ENCODE measurements around the gene SCYGR1. TPM values are rescaled to one million over a fixed set of nuclear protein-coding genes. Genes with fewer than 3 reads are reported as not detected.
"Not testable (repeated sequence)": the region's sequence is repeated elsewhere in the genome, so short reads cannot be mapped to it uniquely, and the experiment has no call there.

Gene SCYGR1, protein sequence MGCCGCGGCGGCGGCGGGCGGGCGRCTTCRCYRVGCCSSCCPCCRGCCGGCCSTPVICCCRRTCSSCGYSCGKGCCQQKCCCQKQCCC
- not detected for total RNA-seq

DNA sequence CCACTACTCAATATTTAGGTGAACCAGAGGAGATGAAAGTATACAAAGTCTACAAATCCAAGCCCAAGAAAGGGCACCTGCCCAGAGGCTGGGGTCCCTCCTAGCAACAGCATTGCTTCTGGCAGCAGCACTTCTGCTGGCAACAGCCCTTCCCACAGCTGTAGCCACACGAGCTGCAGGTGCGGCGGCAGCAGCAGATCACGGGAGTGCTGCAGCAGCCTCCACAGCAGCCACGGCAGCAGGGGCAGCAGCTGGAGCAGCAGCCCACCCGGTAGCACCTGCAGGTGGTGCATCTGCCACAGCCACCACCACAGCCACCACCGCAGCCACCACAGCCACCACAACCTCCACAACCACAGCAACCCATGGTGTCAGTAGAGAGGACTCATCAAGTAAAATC, at the start of gene SCYGR1:
Gene SCYGR1 (minus strand): TSS at position 367 of the 400 bp plus-strand sequence. CDS start 0 bp downstream, at position 367.
- DNase-seq (ENCODE audit: low read depth in 2 of 3, low spot score in 2 of 3): not testable (repeated sequence)

DNA sequence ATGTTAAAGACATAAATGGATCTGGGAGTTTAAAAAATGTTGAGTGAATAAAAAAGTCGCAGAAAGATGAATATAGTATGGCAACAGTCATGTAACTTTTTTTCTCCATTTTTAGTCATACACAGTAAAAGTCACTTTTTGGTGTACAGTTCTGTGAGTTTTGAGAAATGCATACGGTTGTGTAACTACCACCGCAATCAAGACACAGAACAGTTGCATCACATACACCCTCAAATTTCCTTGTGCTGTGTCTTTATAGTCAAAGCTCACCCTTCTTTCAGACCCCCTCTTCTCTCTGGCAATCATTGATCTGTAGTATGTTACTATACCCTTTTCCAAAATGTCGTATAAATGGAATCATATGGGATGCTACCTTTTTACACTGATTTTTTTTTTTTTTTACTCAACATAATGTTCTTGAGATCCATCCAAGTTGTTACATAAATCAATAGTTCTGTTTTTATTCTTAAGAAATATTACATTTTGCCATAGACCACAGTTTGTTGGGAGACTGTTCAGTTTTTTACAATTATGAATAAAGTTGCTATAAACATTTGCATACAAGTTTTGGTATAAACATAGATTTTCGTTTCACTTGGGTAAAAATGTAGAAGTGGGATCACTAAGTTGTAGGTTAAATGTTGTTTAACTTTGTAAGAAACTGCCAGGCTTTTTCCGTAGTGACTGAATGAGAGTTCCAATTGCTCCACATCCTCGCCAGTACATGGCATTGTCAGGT, 48.9 kb upstream of the SCYGR1 start:
- no peak for DNase-seq (ENCODE audit: low read depth in 2 of 3, low spot score in 2 of 3)

DNA sequence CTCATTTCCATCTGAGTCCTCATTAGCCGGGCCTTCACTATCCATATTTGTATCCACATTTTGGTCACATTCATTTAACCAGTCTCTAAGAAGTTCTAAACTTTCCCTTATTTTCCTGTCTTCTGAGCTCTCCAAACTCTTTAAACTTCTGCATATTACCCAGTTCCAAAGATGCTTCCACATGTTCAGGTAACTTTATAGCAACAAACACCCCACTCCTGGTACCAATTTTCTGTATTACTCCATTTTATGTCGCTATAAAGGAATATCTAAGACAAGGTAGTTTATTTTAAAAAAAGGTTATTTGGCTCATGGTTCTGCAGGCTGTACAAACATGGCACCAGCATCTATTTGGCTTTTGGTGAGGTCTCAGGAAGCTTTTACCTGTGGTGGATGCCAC, 45.4 kb upstream of the SCYGR1 start:
- no peak for DNase-seq (ENCODE audit: low read depth in 2 of 3, low spot score in 2 of 3)

DNA sequence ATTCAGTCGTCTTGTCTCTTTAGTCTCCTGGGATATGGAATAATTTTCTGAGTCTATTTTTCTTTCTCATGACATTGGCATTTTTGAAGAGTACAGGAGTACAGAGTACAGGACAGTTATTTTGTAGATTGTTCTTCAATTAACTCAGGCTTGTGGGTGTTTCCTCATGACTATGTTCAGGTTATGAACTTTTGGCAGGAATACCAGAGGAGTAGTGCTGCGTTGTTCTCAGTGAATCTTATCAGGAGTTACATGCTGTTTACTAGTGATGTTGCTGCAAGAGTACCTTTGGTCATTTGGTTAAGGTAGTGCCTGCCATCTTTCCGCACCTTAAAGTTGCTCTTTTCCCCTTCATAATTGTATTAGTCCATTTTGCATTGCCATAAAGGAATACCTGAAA, 42.9 kb upstream of the SCYGR1 start:
- DNase-seq (ENCODE audit: low read depth in 2 of 3, low spot score in 2 of 3): no peak

DNA sequence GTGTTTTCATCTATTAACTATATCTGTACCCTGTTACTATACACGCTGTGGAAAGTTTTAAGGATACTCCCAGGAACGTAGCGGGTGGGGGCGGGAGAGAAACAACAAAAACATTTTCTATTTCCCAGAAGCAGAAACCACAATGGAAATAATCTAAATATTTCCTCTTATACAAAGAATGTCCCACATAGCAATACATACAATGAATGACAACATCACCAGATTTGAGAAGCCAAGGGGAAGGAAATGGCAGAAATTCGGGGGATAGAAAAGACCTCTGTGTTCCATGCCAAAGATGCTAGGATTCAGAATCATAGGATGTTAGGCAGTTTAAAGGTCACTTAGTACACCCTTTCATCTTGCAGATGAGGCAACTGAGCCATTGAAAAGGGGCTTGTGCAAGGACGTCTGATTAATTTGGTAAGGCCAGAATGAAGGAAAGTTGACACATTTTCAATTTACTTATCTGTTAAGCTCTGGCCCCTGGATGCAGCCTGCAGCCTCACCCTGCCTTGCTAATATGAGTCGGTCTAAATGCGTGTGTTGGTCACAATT, 41.1 kb upstream of the SCYGR1 start:
- DNase-seq (ENCODE audit: low read depth in 2 of 3, low spot score in 2 of 3): no peak

DNA sequence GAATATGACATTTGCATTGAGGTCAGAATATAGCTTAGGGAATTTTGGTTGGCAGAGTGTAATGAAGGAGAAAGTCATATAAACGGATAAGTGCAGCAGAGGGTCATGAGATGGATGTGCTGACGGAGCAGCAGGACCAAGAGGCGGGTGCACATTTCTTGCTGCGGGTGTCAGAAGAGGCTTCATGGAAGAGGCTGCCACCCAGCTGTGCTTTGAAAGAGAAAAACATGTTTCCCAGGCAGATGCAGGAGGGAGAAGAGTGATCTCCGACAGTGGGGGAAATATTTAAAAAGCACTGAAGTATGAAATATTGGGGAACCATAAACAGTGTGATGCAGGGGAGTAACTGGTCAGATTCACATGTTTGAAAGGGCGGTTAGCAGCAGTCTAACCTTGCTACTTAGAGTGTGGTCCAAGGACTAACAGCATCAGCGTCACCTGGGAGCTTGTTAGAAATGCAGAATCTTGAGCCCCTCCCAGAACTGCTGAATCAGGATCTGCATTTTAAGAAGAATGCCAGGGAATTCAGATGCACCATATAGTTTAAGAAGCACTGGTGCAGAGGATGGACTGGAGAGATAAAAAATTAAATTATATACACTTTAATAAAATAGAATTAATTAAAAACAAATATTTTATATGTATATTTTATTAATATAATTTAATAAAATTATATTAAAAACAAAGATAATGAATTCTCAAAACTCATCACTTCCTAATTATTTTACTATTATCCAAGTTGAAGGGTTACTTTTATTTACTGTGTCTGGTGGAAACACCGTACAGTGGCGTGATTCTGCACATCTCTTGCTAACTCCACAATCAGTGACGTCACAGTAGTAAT, 36.1 kb upstream of the SCYGR1 start:
- no peak for DNase-seq (ENCODE audit: low read depth in 2 of 3, low spot score in 2 of 3)

DNA sequence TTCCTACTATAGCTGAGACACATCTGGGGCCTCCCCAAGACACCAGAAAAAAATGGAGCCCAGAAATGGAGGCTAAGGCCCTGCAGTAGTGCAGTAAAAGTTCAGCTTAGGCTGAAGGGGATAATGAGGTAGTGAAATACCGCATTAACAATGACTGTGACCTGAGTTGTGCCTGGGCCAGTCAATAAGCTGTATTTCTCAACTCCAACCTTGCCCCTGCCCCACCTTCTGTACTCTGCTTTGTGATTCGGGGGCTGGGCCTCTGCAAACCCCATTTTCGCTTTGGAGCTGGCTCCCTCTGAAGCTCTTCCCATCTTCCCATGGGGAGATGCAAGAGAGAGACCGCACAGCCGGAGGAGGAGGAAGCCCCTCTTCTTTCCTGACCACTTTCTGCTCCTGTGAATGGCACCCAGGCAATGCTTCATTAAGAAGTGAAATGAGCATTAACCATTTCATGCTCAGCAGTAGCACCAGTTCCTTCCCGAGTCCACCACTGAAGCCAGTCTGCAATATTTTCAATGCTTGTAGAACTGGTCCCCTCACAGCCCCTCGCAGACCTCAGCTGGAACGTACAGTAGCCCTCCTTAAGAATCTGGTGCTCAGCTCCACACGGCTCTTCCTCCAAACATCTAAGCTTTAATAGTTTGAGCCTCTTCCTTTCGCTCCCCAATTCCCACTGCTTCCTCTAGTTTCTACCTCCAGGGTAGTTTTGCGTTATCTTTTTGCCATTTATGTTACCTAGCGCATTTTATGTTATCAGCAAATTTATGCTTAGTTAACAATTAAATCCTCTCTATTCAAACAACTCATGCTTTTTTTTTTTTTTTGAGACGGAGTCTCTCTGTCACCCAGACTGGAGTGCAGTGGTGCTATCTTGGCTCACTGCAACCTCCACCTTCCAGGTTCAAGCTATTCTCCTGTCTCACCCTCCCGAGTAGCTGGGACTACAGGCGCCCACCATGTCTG, 32.6 kb upstream of the SCYGR1 start:
- DNase-seq (ENCODE audit: low read depth in 2 of 3, low spot score in 2 of 3): no peak

DNA sequence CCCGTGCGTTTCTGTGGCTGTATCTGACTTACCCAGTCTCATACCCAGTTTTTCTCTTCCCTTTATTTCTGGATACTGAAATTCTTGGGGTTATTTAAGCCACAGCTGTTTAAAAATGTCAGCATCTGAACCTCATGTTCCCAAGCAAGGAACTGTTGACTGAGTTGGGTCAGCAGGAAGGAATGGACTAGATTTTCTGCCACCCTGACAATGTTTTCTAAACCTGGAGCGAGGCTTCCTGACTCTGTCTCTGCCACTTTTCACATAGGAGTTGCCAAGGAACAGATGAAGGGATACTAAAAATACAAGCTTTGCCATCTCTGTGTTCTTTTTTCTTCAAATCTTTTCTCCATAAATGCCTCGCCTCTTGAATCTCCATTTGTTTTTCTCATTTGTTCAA, 29.0 kb upstream of the SCYGR1 start:
- DNase-seq (ENCODE audit: low read depth in 2 of 3, low spot score in 2 of 3): no peak

DNA sequence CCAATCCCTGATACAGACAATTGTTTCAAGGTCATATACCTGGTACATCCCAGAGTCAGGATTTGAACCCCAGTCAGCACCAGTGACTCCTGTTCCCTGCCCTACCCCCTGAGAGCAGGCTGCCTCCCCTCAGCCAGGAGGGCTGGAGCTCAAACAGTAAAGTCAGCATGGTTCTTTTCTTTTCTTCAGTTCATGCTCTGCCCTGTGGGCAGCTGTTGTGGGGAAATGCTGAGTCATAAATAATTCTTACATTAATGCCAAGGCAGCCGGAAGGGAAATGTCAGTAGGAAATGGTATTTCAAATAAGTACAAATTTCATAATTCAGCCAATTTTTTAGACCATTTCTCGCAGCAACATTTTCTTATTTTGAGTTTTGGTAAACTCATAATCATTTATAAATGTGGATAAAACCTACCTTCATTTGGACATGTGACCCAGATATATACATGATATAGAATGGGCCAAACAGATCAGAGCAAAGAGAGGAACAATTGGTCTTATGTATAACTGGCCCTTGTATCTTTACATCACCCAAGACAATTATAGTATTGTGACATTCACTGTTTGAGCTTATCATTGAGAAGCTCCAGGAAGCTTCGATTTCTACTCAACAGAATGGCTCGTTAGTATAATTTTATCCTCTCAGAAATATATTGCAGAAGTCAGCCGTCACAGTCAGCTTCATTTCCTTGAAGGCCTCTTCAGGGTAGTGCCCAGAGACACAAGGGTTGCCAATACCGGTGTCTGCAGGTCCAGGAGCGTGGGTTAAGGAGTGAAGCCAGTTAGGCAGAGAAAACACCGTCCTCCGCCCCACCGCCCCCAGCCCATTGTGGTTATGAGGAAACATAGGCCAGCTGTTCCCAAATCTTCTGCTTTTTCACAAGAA, 28.0 kb upstream of the SCYGR1 start:
- DNase-seq (ENCODE audit: low read depth in 2 of 3, low spot score in 2 of 3): peak in 2 of 3 donors; percentile 58 to 70

DNA sequence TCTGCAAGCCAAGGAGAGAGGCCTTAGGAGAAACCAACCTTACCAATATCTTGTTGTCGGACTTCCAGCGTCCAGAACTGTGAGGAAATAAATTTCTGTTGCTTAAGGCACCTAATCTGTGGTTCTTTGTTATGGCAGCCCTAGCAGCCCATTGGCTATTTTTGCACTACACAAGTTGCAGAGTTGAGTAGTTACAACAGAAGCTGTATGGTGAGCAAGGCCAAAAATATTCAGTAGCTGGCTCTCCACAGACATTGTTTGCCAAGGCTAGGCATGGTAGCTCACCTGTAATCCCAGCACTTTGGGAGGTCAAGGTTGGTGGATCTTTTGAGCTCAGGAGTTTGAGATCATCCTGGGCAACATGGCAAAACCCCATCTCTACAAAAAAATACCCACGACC, 27.1 kb upstream of the SCYGR1 start:
- no peak for DNase-seq (ENCODE audit: low read depth in 2 of 3, low spot score in 2 of 3)

DNA sequence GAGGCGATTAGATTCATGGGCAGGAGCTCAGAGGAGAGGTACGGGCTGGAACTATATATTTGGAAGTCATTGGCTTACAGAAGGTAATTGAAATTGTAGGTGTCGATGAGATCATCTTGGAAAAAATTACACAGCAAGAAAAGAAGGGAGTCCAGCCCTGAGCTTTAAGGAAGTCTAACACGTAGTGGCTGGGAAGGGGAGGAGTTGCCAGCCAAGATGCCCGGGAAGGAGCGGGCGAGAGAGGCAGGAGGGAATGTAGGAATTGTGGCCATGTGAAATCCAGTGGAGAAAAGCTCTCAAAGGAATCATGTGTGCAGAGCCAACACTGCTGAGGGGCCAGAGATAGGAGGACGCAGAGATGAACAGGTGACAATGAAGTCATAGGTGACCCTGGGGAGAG, 25.6 kb upstream of the SCYGR1 start:
- no peak for DNase-seq (ENCODE audit: low read depth in 2 of 3, low spot score in 2 of 3)

DNA sequence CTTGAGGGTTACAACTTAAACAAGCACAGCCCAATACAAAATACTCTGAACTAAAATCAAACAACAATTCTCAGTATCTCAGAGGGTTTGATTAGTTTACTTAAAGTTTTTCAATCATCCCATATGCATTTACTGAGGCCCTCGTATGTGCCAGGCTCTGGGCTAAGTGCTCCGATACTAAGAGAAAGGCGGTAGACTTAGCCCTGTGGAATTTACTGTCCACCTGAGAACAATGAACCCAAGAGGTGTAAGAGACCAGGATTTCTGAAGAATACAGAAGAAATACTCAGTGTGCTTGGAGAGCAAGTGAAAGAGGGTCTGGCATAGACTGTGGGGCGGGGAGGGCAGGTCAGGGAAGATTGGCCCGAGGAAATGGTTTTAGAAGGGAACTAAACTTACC, 25.1 kb upstream of the SCYGR1 start:
- no peak for DNase-seq (ENCODE audit: low read depth in 2 of 3, low spot score in 2 of 3)

DNA sequence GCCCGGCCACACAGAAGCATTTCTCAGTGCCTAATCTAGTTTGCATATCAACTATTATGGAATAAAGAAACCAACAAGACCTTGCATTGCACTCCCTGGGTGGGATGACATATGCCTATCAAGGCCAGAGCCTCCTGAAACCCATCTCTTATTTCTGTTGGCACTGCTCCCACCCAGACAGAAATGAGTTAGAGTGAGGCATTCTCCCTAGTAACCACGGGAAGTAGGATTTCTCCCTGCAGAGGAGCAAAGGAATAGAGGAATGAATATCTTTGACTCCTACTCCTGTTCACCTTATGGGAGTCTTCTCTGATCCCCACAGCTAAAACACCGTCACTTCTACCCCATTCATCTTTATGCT, 24.2 kb upstream of the SCYGR1 start:
- DNase-seq (ENCODE audit: low read depth in 2 of 3, low spot score in 2 of 3): no peak

DNA sequence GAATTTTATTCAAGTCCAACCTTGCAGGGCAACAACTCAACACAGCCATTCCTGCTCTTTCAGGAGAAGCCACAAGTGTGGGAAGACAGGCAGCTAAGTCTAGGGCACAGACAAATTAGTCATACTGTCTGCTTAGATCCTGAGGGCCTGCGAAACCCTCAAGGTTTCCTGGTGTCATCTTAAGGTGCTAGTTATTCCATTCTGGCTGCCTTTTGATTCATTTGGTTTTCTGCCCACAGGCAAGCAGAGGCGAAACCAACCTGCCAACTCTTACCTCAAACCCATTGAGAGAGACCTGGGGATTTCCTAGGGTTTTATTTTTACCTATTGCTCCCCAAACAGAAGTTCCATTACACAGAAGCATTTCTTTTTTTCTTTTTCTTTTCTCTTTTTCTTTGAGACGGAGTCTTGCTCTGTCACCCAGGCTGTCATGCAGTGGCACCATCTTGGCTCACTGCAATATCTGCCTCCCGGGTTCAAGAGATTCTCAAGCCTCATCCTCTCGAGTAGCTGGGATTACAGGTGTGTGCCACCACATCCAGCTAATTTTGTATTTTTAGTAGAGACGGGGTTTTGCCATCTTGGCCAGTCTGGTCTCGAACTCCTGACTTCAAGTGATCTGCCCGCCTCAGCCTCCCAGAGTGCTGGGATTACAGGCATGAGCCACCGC, 23.7 kb upstream of the SCYGR1 start:
- no peak for DNase-seq (ENCODE audit: low read depth in 2 of 3, low spot score in 2 of 3)

DNA sequence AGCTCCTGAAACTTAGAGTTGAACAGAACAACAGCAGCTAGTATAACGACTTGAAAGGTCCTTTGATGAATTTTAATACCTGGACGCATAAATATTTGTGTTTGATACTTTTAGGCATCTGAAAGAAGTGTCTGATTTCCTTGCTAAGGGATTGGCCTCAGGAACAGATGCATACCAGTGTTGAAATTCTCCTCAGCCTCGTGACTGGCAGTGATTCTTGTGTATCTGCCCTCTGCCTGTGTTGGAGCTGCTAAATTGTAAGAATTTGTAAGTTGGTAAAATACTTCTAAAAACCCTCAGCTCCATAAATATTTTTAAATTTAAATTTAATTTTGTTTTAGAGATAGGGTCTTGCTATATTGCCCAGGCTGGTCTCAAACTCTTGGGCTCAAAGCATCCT, 22.4 kb upstream of the SCYGR1 start:
- DNase-seq (ENCODE audit: low read depth in 2 of 3, low spot score in 2 of 3): no peak

DNA sequence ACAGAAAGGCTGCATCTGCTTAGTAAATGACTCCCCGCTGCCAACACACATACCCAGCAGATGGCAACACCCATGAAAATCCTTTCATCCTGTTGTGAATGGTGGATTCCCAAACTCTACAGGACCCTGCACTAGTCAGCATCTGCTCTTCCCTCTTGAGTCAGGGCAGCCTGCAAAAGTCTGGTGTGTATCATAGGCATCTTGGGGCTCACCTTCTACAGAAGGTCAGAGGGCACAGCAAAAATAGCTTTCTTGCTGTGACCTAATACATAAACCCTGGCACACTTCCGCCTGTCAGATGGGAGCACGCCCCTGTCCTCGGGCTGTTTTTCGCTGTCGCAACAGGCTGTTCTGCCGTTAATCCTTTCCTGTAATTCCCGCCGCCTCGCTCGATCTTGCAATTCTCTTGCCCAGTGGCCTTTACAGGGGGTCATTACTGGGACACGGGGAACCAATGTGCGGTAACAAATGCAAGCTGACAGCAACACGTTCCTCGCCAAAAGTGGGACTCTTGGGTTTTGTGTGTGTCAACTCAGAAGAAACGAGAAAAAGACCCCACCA, 19.9 kb upstream of the SCYGR1 start:
- no peak for DNase-seq (ENCODE audit: low read depth in 2 of 3, low spot score in 2 of 3)

DNA sequence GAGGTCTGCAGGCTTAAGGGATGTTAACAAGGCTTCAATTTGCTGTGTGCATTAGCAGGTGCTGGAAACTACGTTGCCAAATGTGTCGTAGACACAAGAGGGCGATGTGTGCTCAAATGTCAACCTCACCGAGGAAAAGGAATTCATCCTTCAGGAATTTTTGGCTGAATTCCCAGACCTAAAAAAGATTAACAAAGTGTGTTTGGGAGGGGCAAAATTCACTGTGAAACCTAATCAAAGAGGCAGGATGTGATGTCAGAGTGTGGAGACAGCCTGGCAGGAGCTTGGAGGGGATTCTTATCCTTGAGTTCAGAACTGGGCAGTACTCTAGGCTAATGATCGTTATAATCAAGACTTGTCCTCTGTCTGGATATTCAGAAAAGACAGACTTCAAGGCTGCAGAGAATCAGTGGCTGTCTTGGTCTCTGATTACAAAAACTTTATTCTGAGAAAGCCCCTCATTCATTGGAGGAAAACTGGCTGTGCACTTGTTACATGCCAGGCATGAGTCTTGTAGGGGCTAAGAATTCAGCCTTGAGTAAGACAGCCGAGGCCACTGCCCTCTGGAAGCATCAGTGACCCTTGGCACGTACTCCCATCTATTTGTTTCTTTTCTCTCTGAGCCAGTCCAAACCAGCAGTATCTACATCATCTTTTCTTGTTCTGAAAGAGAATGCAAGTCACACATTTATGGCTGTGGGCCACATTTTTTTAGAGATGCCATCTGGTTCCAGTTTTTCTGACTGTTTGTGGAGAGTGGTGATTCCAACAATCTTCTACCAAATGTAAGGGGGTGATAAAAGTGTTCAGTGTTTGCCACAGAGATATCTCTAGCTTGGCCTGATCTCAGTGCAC, 18.7 kb upstream of the SCYGR1 start:
- DNase-seq (ENCODE audit: low read depth in 2 of 3, low spot score in 2 of 3): peak in 2 of 3 donors; percentile 60 to 90
